ENCODE data around the gene CAMSAP3. TPM values are rescaled to one million over a fixed set of nuclear protein-coding genes. Genes with fewer than 3 reads are reported as not detected.

The CAMSAP3 gene
- total RNA-seq, 1 donor from 2014 or later = 4.1 TPM

GRCh38 chr19:7661744-7662538 is 66.3 kb downstream of the CAMSAP3 start:
- no peak overlapping the region for H3K27ac Mint-ChIP-seq (ENCODE audit: unreplicated experiment)
- peaks cover 42% of the 10 kb centered on the region for H3K27me3 Mint-ChIP-seq (ENCODE audit: low read depth, unreplicated experiment)

GRCh38 chr19:7662657-7663056 is 67.0 kb downstream of the CAMSAP3 start:
- Histone ChIP-seq H3K36me3 (ENCODE audit: insufficient read depth, low read length) (no peaks in the 10 kb centered on the region), H3K27ac (ENCODE audit: low read depth, low read length) (no peak overlapping the region), H3K9ac (ENCODE audit: low read length) (no peak overlapping the region), H3K27me3 (ENCODE audit: insufficient read depth, low read length) (peaks cover 2% of the 10 kb centered on the region), H3K79me2 (ENCODE audit: insufficient read depth, low read length) (no peaks in the 10 kb centered on the region), H3K4me1 (ENCODE audit: insufficient read depth, low read length) (no peaks in the 10 kb centered on the region), H3K4me3 (ENCODE audit: insufficient read depth, low read depth, low read length) (no peak overlapping the region), H2AFZ (ENCODE audit: low read depth, low read length) (no peak overlapping the region), H3K9me3 (ENCODE audit: insufficient read depth, low read depth, low read length) (no peaks in the 10 kb centered on the region), H4K20me1 (ENCODE audit: insufficient read depth, low read length) (no peaks in the 10 kb centered on the region), H3K4me2 (ENCODE audit: low read length) (no peak overlapping the region)
- Mint-ChIP-seq H3K9me3 (ENCODE audit: unreplicated experiment) (peaks cover 2% of the 10 kb centered on the region), H3K27me3 (ENCODE audit: low read depth, unreplicated experiment) (peaks cover 44% of the 10 kb centered on the region), H3K4me3 (ENCODE audit: unreplicated experiment) (no peak overlapping the region), H3K4me1 (ENCODE audit: low read depth, unreplicated experiment) (no peaks in the 10 kb centered on the region), H3K27ac (ENCODE audit: unreplicated experiment) (no peak overlapping the region), H3K36me3 (ENCODE audit: low read depth, unreplicated experiment) (no peaks in the 10 kb centered on the region)
- no peak for TF ChIP-seq CTCF (IDR thresholded peaks at IDR 0.05; ENCODE audit: insufficient read depth, low read depth, low read length)
- no peak for TF ChIP-seq EZH2 (IDR thresholded peaks at IDR 0.05; ENCODE audit: insufficient read depth, low read length)
- DNase-seq (ENCODE audit: low read depth) (no peak), FAIRE-seq (no peak)

More at GRCh38 chr19:7661744-7662538, 66.3 kb downstream of the CAMSAP3 start:
- Histone ChIP-seq H3K27me3 (ENCODE audit: insufficient read depth, low read length) (peaks cover 2% of the 10 kb centered on the region), H3K9ac (ENCODE audit: low read length) (no peak overlapping the region), H3K9me3 (ENCODE audit: insufficient read depth, low read depth, low read length) (no peaks in the 10 kb centered on the region), H3K4me3 (ENCODE audit: insufficient read depth, low read depth, low read length) (no peak overlapping the region), H3K36me3 (ENCODE audit: insufficient read depth, low read length) (no peaks in the 10 kb centered on the region), H3K27ac (ENCODE audit: low read depth, low read length) (no peak overlapping the region), H4K20me1 (ENCODE audit: insufficient read depth, low read length) (no peaks in the 10 kb centered on the region), H3K4me2 (ENCODE audit: low read length) (no peak overlapping the region), H3K4me1 (ENCODE audit: insufficient read depth, low read length) (no peaks in the 10 kb centered on the region), H3K79me2 (ENCODE audit: insufficient read depth, low read length) (no peaks in the 10 kb centered on the region), H2AFZ (ENCODE audit: low read depth, low read length) (no peak overlapping the region)
- Mint-ChIP-seq H3K9me3 (ENCODE audit: unreplicated experiment) (no peaks in the 10 kb centered on the region), H3K36me3 (ENCODE audit: low read depth, unreplicated experiment) (no peaks in the 10 kb centered on the region), H3K4me1 (ENCODE audit: low read depth, unreplicated experiment) (no peaks in the 10 kb centered on the region), H3K4me3 (ENCODE audit: unreplicated experiment) (no peak overlapping the region)
- DNase-seq (ENCODE audit: low read depth) = no peak
- no peak for TF ChIP-seq EZH2 (IDR thresholded peaks at IDR 0.05; ENCODE audit: insufficient read depth, low read length)
- TF ChIP-seq CTCF (IDR thresholded peaks at IDR 0.05; ENCODE audit: insufficient read depth, low read depth, low read length) = no peak
- FAIRE-seq = no peak

- peaks cover 2% of the 10 kb centered on the region for H3K27me3 ChIP-seq (ENCODE audit: insufficient read depth, low read length)
Observed at GRCh38 chr19:7663706-7664105, 68.0 kb downstream of the CAMSAP3 start.

More at GRCh38 chr19:7663706-7664105, 68.0 kb downstream of the CAMSAP3 start:
- peaks cover 48% of the 10 kb centered on the region for H3K27me3 Mint-ChIP-seq (ENCODE audit: low read depth, unreplicated experiment)
- no peak for TF ChIP-seq EZH2 (IDR thresholded peaks at IDR 0.05; ENCODE audit: insufficient read depth, low read length)
- no peak for TF ChIP-seq CTCF (IDR thresholded peaks at IDR 0.05; ENCODE audit: insufficient read depth, low read depth, low read length)
- FAIRE-seq (no peak), DNase-seq (ENCODE audit: low read depth) (no peak)
- no peak overlapping the region for H3K27ac Mint-ChIP-seq (ENCODE audit: unreplicated experiment)
- peaks cover 2% of the 10 kb centered on the region for H3K9me3 Mint-ChIP-seq (ENCODE audit: unreplicated experiment)
- no peak overlapping the region for H2AFZ ChIP-seq (ENCODE audit: low read depth, low read length)
- no peak overlapping the region for H3K4me3 Mint-ChIP-seq (ENCODE audit: unreplicated experiment)
- H3K36me3 Mint-ChIP-seq (ENCODE audit: low read depth, unreplicated experiment) = no peaks in the 10 kb centered on the region
- H3K79me2 ChIP-seq (ENCODE audit: insufficient read depth, low read length) = no peaks in the 10 kb centered on the region
- no peak overlapping the region for H3K27ac ChIP-seq (ENCODE audit: low read depth, low read length)
- no peaks in the 10 kb centered on the region for H4K20me1 ChIP-seq (ENCODE audit: insufficient read depth, low read length)
- no peak overlapping the region for H3K4me3 ChIP-seq (ENCODE audit: insufficient read depth, low read depth, low read length)
- no peaks in the 10 kb centered on the region for H3K4me1 Mint-ChIP-seq (ENCODE audit: low read depth, unreplicated experiment)
- H3K4me2 ChIP-seq (ENCODE audit: low read length) = no peak overlapping the region
- H3K9me3 ChIP-seq (ENCODE audit: insufficient read depth, low read depth, low read length) = no peaks in the 10 kb centered on the region
- no peaks in the 10 kb centered on the region for H3K36me3 ChIP-seq (ENCODE audit: insufficient read depth, low read length)
- H3K4me1 ChIP-seq (ENCODE audit: insufficient read depth, low read length) = no peaks in the 10 kb centered on the region
- H3K9ac ChIP-seq (ENCODE audit: low read length) = no peak overlapping the region

All from astrocyte (in vitro differentiated cells and primary cell).